ENCODE data around the gene RNF146.
"Not testable (repeated sequence)": the region's sequence is repeated elsewhere in the genome, so short reads cannot be mapped to it uniquely, and the experiment has no call there.

RNF146 gene

DNA sequence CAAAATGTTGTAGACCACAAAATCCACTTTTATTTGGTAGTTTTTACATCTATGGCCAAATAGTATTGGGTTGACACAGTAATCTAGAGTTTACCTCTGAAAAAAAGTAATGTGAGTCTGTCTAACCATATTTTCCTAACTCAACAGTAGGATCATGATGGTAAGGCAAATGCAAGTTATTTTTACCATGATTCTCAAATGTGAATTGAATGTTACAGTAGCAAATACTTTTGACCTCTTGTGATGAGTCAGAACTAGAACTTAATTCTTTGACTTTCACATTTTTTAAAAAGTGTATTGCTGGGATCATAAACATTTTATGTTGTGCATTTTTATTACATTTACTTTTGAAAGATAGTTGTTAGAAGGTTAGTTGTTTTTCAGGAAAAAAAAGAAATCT, 22.0 kb downstream of the RNF146 start:
- no peak for DNase-seq

DNA sequence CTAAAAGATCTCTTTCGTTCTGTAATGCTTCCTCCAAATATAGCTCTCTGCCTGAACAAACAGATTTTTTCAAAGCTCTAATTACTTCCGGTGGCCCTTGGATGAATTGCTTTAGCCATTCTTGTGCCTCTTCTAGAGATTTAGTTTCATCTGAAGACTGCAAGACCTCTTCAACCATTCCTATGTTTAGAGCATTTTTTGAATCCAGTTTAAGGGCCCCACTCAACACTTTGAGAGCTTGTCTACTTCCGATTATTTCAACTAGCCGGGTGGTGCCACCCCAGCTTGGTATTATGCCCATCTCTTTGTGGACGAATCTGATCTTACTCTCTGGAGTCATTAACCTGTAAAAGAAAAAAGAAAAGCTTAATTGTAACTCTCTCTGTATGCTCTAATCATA, 23.3 kb downstream of the RNF146 start:
- no peak for DNase-seq

DNA sequence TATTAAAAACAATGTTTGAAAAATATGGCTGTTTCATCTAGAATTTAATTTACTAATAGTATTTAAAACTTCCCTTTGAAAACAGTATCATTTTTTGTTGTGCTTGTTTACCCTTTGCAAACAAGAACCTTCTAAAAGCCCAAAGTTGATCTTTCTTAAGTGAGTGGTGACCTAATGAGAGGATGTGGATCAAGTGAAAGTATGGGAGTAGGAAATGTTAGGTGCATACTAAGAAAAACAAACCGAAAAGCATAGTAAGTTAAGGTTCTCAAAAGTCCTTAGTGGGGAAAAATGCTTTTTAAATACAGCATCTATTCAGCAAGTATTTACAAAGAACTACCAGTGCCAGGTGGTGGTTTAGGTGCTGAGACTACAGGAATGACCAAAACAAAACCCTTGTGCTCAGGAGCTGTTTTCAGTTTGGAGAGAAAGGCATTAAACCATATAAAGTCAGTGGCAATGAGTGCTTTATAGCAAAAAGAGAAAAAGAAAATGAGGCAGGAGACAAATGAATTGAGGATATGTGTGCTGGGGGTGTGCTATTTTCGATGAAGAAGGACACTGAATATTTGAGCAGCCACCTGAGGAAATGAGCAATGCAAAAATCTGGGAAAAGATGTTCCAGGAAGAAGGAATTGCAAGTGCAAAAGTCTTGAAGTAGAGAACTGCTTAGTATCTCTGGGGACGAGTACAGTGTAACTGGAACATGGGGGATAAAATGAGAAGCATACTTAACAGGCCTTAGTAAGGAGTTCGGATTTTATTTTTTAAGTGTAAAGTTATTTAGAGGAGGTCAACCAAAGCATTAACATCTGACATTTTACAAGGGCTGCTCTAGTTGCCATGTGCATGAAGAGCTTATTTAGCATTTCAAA, 24.0 kb downstream of the RNF146 start:
- DNase-seq: no peak

DNA sequence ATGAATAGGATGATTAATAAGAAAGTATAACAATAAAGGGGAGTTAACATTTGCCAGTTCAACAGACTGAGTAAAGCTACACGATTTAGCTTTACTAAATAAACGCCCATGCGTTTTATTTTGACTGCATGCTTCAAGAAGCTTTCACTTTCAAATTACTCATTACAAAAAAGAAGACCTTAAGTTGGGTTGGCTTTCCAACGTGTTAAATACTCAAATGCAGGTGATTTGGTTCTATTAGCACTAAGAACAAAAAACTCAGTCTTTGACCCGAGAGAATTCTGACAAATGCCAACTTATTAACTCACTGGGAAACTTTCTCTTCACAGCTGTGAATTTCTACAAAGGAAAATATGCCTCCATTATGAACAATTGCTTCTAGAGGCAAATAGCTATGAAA, 24.8 kb downstream of the RNF146 start:
- DNase-seq: no peak

DNA sequence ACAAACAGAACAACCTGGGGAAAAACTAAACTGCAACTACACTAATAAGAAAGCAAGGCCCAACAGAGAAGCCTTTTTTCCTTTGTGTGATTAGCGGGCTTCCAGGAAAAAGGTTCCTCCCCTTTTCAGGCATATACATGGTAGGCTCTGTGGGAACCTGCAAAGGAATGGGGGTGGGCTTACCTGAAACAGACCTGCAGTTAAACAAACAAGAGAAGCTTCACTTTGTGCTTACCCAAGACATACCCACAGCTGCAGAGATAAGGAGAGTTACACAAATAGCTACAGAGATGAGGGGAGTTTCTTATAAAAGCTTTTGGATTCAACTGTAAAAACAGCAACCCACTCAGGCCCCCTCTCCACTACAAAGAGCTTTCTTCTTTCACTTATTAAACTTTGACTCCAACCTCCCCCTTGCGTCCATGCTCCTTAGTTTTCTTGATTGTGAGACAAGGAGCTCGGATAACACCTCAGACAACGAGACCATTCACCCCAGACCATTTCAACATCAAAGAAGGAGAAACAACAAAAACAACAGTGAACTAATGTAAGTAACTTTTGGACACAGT, 30.9 kb downstream of the RNF146 start:
- DNase-seq: no peak

DNA sequence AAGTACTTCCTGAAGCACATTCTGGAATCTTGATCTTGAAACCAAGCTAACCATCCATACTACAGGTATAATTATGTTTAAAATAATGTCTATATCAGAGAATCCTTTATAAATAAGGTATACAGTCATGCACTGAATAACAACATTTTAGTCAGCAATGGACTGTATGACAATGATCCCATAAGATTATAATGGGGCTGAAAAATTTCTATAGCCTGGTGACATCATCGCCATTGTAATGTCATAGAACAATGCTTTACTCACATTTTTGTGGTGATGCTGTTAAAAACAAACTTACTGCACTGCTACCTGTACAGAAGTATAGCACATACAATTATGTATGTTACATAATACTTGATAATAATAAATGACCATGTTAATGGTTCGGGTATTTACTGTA, 31.8 kb downstream of the RNF146 start:
- DNase-seq: no peak

DNA sequence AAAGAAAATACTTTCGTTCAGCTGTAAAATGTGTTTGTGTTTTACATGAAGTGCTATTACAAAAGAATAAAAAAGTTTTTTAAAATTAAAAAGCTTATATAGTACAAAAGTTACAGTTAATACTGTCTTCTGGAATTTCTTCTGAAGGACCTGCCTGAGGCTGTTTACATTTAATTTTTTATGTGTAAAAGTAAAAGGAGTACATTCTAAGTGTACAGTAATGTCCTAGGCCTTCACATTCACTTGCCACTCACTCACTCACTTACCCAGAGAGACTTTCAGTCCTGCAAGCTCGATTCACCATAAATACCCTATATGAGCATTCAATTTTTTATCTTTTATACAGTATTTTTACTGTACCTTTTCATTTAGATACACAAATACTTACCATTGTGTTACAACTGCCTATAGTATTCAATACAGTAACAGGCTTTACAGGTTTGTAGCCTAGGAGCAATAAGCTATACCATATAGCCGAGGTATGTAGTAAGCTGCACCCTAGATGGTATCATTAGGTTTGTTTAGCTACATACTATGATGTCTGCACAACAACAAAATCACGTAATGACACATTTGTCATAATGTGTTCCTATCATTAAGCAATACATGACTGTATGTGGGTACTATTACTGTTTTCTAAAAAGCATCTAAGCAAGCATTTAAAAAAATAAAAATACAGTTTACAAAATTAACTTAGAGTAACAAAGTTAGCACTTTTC, 33.0 kb downstream of the RNF146 start:
- DNase-seq: no peak

DNA sequence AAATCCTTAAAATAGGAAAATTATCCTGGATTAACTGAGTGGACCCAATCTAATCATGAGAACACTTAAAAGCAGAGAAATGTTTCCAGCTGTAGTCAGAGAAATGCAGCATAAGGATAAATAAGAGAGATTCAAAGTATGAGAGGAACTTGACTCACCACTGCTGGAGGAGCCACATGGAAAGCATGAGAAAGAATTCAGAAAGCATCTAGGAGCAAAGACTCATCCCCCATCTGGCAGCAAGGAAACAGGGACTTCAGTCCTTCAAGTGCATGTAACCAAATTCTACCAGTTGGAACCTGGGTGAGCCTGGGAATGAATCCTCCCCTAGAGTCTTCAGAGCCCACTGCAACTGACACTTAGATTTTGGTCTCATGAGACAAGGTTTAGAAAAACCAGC, 33.7 kb downstream of the RNF146 start:
- DNase-seq: peak; percentile 73

DNA sequence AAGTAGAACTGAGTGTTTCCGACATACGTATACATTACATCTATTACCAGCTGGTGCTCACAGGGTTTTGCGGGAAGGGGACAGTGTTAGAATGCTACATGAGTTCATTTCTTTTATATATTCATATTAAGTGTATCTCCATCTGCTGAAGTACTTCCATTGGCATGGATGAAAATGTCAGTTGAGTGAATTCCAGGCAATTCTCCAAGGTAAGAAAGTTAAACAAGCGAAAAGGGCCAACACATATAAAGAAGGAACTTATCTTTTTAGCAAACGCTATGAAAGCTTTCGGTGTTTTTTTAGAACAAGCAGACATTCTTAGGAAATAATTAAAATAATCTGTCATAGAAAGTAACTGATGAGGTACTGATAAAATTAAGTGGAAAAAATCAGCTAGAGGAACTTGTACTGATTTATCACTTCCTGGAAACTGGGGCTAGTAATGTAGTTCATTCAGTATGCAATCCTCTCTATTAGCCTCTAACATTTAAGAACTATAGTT, 34.6 kb downstream of the RNF146 start:
- DNase-seq: no peak

DNA sequence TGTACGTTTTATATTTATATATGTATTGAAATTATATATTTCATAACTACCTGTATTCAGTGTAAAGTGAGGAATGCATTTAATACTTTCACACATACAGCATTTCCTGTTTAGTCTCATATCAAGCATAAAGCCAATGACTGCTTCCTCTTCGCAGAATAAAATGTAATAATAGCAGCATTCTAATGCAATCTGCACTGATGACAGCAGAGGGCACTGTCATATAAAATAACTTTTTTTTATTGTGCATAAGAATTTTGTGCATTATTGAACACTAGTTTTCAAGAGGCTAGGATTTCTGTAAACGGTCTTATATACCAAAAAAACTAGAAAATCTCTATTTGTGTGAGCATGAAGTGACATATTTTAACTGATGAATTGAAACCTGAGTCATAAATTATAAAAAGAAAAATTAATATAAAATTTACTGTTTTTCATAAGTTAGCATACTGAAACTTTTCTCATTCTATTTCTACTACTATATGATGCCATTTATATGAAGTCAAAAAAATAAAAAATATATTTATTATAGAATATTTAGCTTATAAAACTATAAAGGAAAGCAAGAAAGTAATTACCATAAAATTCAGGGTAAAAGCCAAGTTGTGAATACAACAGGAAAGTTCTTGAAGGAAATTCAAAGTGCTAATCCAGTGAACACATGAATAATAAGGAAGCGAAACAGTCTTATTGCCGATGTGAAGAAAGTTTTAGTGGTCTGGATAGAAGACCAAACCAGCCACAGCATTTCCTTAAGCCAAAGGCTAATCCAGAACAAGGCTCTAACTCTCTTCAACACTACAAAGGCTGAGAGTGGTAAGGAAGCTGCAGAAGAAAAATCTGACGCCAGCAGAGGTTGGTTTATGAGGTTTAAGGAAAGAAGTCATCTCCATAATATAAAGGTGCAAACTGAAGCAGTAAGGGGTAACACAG, 36.3 kb downstream of the RNF146 start:
- DNase-seq: no peak

DNA sequence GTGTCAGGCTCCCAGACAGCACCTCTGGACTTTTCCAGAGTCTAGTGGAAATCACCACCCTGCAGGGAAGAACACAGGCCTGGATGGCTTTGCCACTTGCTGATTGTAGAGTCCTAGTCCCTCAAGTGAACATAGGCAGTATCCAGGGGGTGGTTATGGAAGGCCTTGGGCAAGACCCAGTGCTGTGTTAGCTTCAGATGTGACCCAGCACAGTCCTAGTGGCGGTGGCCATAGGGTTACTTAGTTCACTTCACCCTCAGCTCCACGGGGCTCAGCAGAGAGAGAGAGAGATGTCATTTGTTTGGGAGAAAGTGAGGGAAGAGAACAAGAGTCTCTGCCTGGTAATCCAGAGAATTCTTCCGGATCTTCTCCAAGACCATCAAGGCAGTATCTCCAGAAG, 37.3 kb downstream of the RNF146 start:
- no peak for DNase-seq

DNA sequence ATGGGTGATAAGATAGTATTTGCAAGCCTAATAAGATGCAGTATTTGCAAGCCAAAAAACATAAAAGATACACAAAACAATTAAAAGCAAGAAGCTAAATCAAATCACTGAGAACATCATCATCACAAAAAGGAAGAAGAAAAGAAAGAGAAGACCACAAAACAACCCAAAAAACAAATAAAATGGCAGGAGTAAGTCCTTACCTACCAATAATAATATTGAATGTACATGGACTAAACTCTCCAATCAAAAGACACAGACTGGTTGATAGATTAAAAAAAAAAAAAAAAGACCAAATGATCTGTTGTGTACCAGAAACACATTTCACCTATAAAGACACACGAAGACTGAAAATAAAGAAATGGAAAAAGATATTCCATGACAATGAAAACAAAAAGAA, 39.1 kb downstream of the RNF146 start:
- no peak for DNase-seq

DNA sequence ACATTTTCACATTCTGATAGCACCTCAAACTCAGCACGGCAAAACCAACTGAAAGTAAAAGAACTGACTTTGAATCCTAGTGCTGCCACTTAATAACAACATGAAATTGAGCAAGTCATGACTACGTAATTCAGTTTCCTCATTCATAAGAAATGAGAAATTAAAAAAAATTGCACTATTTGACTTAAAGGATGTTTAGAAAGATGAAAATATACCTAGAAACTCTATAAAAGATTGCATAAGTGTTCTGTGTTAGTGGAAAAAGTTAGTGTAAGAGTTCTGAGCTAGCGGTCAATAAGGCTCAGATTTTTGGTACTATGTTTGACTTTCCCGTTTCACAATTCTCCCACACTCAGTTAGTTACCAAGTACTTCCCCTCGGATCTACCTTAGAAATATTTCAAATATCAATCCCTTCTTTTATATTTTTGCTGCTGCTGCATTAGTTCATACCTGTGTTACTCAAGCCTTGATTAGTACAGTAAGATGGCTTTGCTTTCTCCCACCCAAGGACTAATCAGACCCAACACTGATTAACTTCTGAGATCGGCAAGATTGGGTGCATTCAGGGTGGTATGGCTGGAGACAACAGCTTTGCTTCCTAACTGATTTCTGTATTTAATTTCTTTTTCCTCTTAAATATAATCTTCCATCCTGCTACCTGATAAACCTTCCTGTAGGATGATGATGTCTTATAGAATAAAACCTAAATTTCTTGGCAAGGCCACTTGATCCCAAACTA, 50.9 kb downstream of the RNF146 start:
- DNase-seq: no peak

DNA sequence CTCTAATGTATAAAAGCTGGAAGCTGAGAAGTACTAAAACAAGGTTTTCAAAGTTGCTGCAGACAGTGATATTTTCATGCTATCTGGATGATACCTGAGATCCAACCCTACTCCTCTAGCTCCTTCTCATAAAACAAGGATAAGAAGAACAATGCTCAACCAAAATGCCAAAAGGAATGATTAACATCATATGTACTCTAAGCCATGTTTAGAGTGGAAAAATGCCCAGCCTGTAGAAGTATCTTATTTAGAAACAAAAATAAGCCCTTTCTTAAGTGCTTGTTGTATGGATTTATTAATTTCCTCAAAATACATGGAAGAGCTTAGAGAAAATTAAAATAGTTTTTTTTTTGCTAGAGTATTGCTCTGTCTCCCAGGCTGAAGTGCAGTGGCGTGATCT, 53.0 kb downstream of the RNF146 start:
- DNase-seq: no peak

DNA sequence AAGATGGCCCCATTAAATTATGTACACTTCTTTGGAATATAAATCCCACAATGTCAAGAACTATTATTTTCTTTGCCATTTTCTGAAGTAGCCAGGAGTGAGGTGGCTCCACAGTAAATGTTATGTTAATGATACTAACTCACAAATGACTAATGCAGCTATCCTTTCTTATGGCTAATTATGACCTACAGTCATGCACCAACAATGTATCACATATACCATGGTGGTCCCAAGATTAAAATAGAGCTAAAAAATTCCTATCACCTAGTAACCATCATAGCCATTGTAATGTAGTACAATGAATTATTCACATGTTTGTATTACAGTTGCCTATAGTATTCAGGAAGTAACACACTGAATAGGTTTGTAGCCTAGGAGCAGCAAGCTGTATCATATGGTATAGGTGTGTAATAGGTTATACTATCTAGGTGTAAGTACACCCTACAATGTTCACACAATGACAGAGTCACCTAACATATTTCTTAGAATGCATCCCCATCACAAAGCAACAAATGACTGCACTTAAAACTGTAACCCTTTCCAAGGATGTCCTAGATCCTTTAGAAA, 61.5 kb downstream of the RNF146 start:
- DNase-seq: no peak

DNA sequence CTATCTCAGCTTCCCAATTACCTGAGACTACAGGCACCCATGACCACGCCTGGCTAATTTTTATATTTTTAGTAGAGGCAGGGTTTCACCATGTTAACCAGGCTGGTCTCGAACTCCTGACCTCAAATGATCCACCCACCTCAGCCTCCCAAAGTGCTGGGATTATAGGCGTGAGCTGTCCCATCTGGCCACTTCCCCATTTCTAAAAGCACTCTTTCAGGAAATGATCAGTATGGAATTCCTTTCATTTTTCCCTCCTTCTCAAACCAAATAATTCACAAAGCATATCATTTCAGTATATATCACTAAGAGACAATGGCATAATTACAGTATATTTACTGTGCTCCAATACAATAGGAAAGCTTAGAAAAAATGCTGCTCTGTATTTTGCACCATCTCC, 64.6 kb downstream of the RNF146 start:
- not testable (repeated sequence) for DNase-seq

DNA sequence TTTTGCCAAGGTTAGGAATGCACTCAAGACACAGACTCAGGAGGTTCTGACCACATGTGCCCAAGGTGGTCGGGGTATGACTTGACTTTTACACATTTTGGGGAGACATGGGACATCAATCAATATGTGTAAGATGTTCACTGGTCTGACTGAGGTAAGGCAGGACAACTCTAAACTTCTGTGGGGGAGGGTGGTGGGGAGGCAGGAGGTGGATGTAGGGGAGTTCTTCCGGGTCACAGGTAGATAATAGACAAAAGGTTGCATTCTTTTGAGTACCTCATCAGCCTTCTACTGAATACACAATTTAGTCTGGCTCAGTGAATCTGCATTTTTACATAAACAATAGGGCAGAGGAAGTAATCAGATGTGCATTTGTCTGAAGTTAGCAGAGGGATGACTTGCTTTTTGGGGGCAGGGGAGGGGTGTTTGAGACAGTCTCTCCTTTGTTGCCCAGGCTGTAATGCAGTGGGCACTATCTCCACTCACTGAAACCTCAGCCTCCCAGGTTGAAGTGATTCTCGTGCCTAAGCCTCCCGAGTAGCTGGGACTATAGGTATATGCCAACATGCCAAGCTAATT, 65.8 kb downstream of the RNF146 start:
- DNase-seq: no peak
